SK-N-SH (cell line): ENCODE data around the gene MRRF. TPM values are rescaled to one million over a fixed set of nuclear protein-coding genes. Genes with fewer than 3 reads are reported as not detected.
A peak's percentile ranks its signal among the peaks of the same experiment; 100 is the strongest.

Source experiments
- CTCF ChIA-PET: fragments of 300-600, 350-600 bp; formaldehyde crosslinking; extraction: SDS; loops from one replicate; lab custom pipeline; 2021; lab: Yijun Ruan, JAX
- POLR2A ChIA-PET: fragments of 350-600 bp; sonication (Branson Sonifier 250); formaldehyde crosslinking; extraction: SDS; loops from one replicate; lab custom pipeline; 2020; ENCODE audit warnings: antibody characterized with exemption, inconsistent platforms; lab: Yijun Ruan, JAX
- DNase-seq: peaks from one replicate; pipeline ENCODE4 v3.0.0; 2012
- H2AFZ ChIP-seq: fragments of 200-600 bp; sonication (generic); 2 replicates; pipeline ENCODE4 v1.8.1; 2016; ENCODE audit warnings: antibody characterized with exemption, mild to moderate bottlenecking, low read depth
- H3F3A ChIP-seq: fragments of 200-600 bp; sonication (generic); replicated peaks from 2 replicates; pipeline ENCODE3; 2016; ENCODE audit warnings: antibody characterized with exemption, mild to moderate bottlenecking; ENCODE audit not compliant: insufficient read depth
- H3K27ac ChIP-seq, 2 experiments: fragments of 200-500 bp in 1 of 2; fragments of 200-600 bp in 1 of 2; sonication (Bioruptor generic) in 1 of 2; sonication (generic), shearing (Covaris generic) in 1 of 2; 2 replicates each; pipeline versions ENCODE4 v1.5.1 to v1.6.1; 2014 to 2016; ENCODE audit warnings: low read depth in 2 of 2, inconsistent platforms in 1 of 2, low read length in 1 of 2, mild to moderate bottlenecking in 1 of 2, mixed read lengths in 1 of 2
- H3K27me3 ChIP-seq: fragments of 200-600 bp; sonication (generic), shearing (Covaris generic); 2 replicates; pipeline ENCODE4 v1.6.1; 2016; ENCODE audit warnings: mixed run types; ENCODE audit not compliant: insufficient read depth
- H3K36me3 ChIP-seq, 2 experiments: fragments of 200-500 bp in 1 of 2; fragments of 200-600 bp in 1 of 2; sonication (Bioruptor generic) in 1 of 2; sonication (generic) in 1 of 2; replicated peaks in 1 of 2; 2 replicates each; pipeline versions ENCODE3 to v1.5.1; 2014 to 2016; ENCODE audit warnings: low read length in 1 of 2, mild to moderate bottlenecking in 1 of 2; ENCODE audit not compliant: insufficient read depth in 2 of 2, control insufficient read depth in 1 of 2
- H3K4me1 ChIP-seq, 2 experiments: fragments of 200-500 bp in 1 of 2; fragments of 200-600 bp in 1 of 2; sonication (Bioruptor generic) in 1 of 2; sonication (generic), shearing (Covaris generic) in 1 of 2; 2 replicates each; pipeline versions ENCODE4 v1.5.1 to v1.6.1; 2014 to 2016; ENCODE audit warnings: low read depth in 1 of 2, low read length in 1 of 2, mixed run types in 1 of 2; ENCODE audit not compliant: insufficient read depth in 2 of 2, control insufficient read depth in 1 of 2
- H3K4me2 ChIP-seq: fragments of 200-600 bp; sonication (generic), shearing (Covaris generic); 2 replicates; pipeline ENCODE4 v1.6.1; 2017; ENCODE audit warnings: mixed run types
- H3K4me3 ChIP-seq, 2 experiments: fragments of 200-500 bp in 1 of 2; fragments of 200-600 bp in 1 of 2; sonication (Bioruptor generic) in 1 of 2; sonication (generic), shearing (Covaris generic) in 1 of 2; 2 replicates each; pipeline versions ENCODE4 v1.5.1 to v1.8.1; 2014 to 2016; ENCODE audit warnings: low read depth in 2 of 2, inconsistent platforms in 1 of 2, low read length in 1 of 2, mild to moderate bottlenecking in 1 of 2, mixed read lengths in 1 of 2, moderate library complexity in 1 of 2
- H3K79me2 ChIP-seq: fragments of 200-600 bp; sonication (generic); 2 replicates; pipeline ENCODE4 v1.8.1; 2017; ENCODE audit warnings: mild to moderate bottlenecking; ENCODE audit not compliant: insufficient read depth
- H3K9ac ChIP-seq: fragments of 200-600 bp; sonication (generic); 2 replicates; pipeline ENCODE4 v1.6.1; 2017; ENCODE audit warnings: mixed run types
- H3K9me2 ChIP-seq: fragments of 200-600 bp; sonication (generic); 2 replicates; pipeline ENCODE4 v1.6.1; 2017; ENCODE audit warnings: mixed run types
- H3K9me3 ChIP-seq: fragments of 200-600 bp; sonication (generic); 2 replicates; pipeline ENCODE4 v1.6.1; 2017; ENCODE audit warnings: mixed run types, mild to moderate bottlenecking, moderate library complexity
- H4K20me1 ChIP-seq: fragments of 200-600 bp; sonication (generic); 2 replicates; pipeline ENCODE4 v1.6.1; 2017; ENCODE audit warnings: mild to moderate bottlenecking, mixed run types; ENCODE audit not compliant: insufficient read depth
- ELF1 ChIP-seq: IDR thresholded peaks from 2 replicates; pipeline ENCODE4 v1.4.0; 2012
- EP300 ChIP-seq, 2 experiments: IDR thresholded peaks; 2 replicates each; pipeline versions ENCODE4 v1.4.0 to v1.6.1; 2012; ENCODE audit warnings: borderline replicate concordance in 1 of 2, low read depth in 1 of 2, low read length in 1 of 2
- FOXJ3 ChIP-seq: sonication (generic); formaldehyde crosslinking; IDR thresholded peaks from 2 replicates; pipeline ENCODE4 v1.5.1; 2020; ENCODE audit warnings: mild to moderate bottlenecking, missing genetic modification reagents
- FOXM1 ChIP-seq: IDR thresholded peaks from 2 replicates; pipeline ENCODE4 v1.4.0; 2012; ENCODE audit warnings: low read depth, mild to moderate bottlenecking
- GABPA ChIP-seq: IDR thresholded peaks from 2 replicates; pipeline ENCODE4 v1.4.0; 2012; ENCODE audit warnings: low read depth, mild to moderate bottlenecking
- JUND ChIP-seq: IDR thresholded peaks from 2 replicates; pipeline ENCODE4 v1.4.0; 2012
- MEF2A ChIP-seq: IDR thresholded peaks from 2 replicates; pipeline ENCODE4 v1.4.0; 2012; ENCODE audit warnings: low read depth, borderline replicate concordance
- NFIC ChIP-seq: IDR thresholded peaks from 2 replicates; pipeline ENCODE4 v1.4.0; 2012; ENCODE audit warnings: borderline replicate concordance
- NRF1 ChIP-seq: IDR thresholded peaks from 2 replicates; pipeline ENCODE4 v1.6.1; 2012; ENCODE audit warnings: low read depth, mild to moderate bottlenecking, low read length
- POLR2AphosphoS5 ChIP-seq: IDR thresholded peaks from 2 replicates; pipeline ENCODE4 v1.6.1; 2012; ENCODE audit warnings: low read depth, low read length
- RAD21 ChIP-seq: IDR thresholded peaks from 2 replicates; pipeline ENCODE4 v1.6.1; 2012; ENCODE audit warnings: mild to moderate bottlenecking, low read length
- RCOR1 ChIP-seq: fragments of 150-350 bp; IDR thresholded peaks from 2 replicates; pipeline ENCODE4 v1.6.1; 2017; ENCODE audit warnings: antibody characterized with exemption, low read length
- RFX5 ChIP-seq: IDR thresholded peaks from 2 replicates; pipeline ENCODE4 v1.6.1; 2012; ENCODE audit warnings: mild to moderate bottlenecking, improper control_type of control experiment, low read length
- RXRA ChIP-seq: IDR thresholded peaks from 2 replicates; pipeline ENCODE4 v1.4.0; 2012; ENCODE audit warnings: low read depth, mild to moderate bottlenecking, borderline replicate concordance
- SIN3A ChIP-seq: IDR thresholded peaks from 2 replicates; pipeline ENCODE4 v1.6.1; 2012; ENCODE audit warnings: low read depth, mild to moderate bottlenecking, low read length, moderate library complexity, borderline replicate concordance
- TAF1 ChIP-seq: IDR thresholded peaks from 2 replicates; pipeline ENCODE4 v1.6.1; 2012; ENCODE audit warnings: low read depth, mild to moderate bottlenecking, low read length, moderate library complexity, borderline replicate concordance
- TCF12 ChIP-seq: IDR thresholded peaks from 2 replicates; pipeline ENCODE4 v1.4.0; 2012
- TEAD4 ChIP-seq: IDR thresholded peaks from 2 replicates; pipeline ENCODE4 v1.4.0; 2012; ENCODE audit warnings: mild to moderate bottlenecking, borderline replicate concordance; ENCODE audit not compliant: insufficient read depth
- YY1 ChIP-seq: IDR thresholded peaks from 2 replicates; pipeline ENCODE4 v1.4.0; 2012; ENCODE audit warnings: low read depth, mild to moderate bottlenecking
- WGBS: methylation state at CpG from one replicate; pipeline ENCODE4 v1.1.6; 2017; ENCODE audit warnings: low lambda C conversion rate; 5-methylcytosine and 5-hydroxymethylcytosine counted together
- polyA plus RNA-seq, 3 experiments: library from polyadenylated mRNA; depleted of rRNA; stranded (reverse); fragments of >200 nt; gene quantifications; 2 replicates each; pipeline ENCODE4 v1.2.3, GENCODE V29; 2012
- TF ChIP-seq, protein P1 (sequence below): fragments of 200-600 bp; sonication (generic); IDR thresholded peaks from 2 replicates; pipeline ENCODE4 v1.6.1; 2017; ENCODE audit warnings: antibody characterized with exemption, mild to moderate bottlenecking, moderate library complexity
- TF ChIP-seq, protein P2 (sequence below): fragments of 150-350 bp; IDR thresholded peaks from 2 replicates; pipeline ENCODE4 v1.6.1; 2016; ENCODE audit warnings: mild to moderate bottlenecking, low read depth, low read length
- TF ChIP-seq, protein P3 (sequence below): IDR thresholded peaks from 2 replicates; pipeline ENCODE4 v1.4.0; 2012; ENCODE audit warnings: low read depth, borderline replicate concordance
- TF ChIP-seq, protein P4 (sequence below): IDR thresholded peaks from 2 replicates; pipeline ENCODE4 v1.4.0; 2012; ENCODE audit warnings: low read depth, borderline replicate concordance
- TF ChIP-seq, protein P5 (sequence below): IDR thresholded peaks from 2 replicates; pipeline ENCODE4 v1.4.0; 2012; ENCODE audit warnings: low read depth
- TF ChIP-seq, protein P6 (sequence below): fragments of 150-350 bp; IDR thresholded peaks from 2 replicates; pipeline ENCODE4 v1.6.1; 2017; ENCODE audit warnings: antibody characterized with exemption, low read length, low read depth, borderline replicate concordance

Gene MRRF, protein sequence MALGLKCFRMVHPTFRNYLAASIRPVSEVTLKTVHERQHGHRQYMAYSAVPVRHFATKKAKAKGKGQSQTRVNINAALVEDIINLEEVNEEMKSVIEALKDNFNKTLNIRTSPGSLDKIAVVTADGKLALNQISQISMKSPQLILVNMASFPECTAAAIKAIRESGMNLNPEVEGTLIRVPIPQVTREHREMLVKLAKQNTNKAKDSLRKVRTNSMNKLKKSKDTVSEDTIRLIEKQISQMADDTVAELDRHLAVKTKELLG
- 35.1 and 50.6 TPM in 2 replicates for polyA plus RNA-seq (2012; rRNA removed)
- 38.8 and 39.2 TPM in 2 replicates for polyA plus RNA-seq (2012; cell fraction: cytosol; rRNA removed)
- 38.8 and 91.9 TPM in 2 replicates for polyA plus RNA-seq (2012; cell fraction: nucleus; rRNA removed)

DNA sequence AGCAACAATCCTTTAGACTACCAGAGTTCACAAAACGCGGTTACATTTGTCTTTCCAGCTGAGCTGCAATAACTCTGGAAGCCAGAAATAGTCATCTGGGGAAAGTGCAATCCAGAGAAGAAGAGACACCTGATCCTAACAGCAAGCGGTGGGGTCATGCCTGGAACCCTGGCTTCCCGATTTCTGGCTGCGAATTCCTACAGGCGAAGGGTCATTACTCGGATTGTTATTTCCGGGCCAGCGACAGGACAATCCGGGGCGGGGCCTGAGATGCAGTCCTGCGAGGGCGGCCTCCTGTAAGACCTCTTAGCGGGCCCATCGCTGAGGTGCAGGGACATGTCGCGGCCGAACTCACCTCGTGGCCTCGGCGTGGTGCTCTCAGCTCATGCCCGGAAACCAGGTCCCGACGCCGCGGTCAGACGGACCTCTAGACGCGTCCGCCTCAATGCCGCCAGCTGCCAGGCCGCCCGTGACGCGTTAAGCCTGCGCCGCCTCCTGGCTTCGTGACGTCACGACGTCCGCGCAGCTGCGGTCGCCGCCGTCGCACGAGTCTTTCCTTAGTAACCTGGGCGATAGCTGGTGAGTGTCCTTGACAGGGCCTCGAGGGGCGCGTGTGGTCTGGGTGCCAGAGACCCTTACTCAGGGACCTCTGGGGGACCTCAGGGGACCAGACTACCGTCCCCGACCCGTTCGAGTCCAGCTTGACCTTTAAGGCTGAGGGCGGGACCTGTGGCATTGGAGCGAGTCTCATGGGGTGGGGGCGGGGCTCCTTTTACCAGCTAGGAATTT, at the start of gene MRRF, which contains the start of gene RBM18:
Gene MRRF (plus strand): TSS at position 523 of the 789 bp plus-strand sequence. CDS start 6,010 bp downstream, outside the sequence.
Gene RBM18 (minus strand): TSS at position 481 of the 789 bp plus-strand sequence. CDS start 3,348 bp downstream, outside the sequence.
- WGBS, result 1% methylated on average over 48 of the region's 60 CpGs
- peak within 1 kb of the TSS; percentile 55 to 88 for H3K4me3 ChIP-seq
- H2AFZ ChIP-seq, result peak within 1 kb of the TSS; percentile 85; the same call in 1 of the 2 replicates
- peaks cover 11 to 18% of the 10 kb centered on the region in 2 experiments for H3K36me3 ChIP-seq
- POLR2A ChIA-PET, result interaction anchor here (0.9 to 1.2 kb wide), 2 partner anchors 9 to 60 kb away, joined by 3 to 4 read pairs; no protein-coding TSS in a partner anchor
- peak; percentile 91 for DNase-seq
- peak within 1 kb of the TSS; percentile 86 for H3K4me2 ChIP-seq
- peaks cover 12 to 13% of the 10 kb centered on the region in 2 experiments; a peak in 3 of 4 replicates for H3K4me1 ChIP-seq
- CTCF ChIA-PET, result interaction anchor here (0.6 to 3.1 kb wide), 8 partner anchors 16 to 578 kb away, joined by 3 to 12 read pairs (median 4); no protein-coding TSS in a partner anchor
- H3F3A ChIP-seq, result no peaks in the 10 kb centered on the region
- no peaks in the 10 kb centered on the region for H3K27me3 ChIP-seq
- H3K9ac ChIP-seq, result peak within 1 kb of the TSS; percentile 81
- no peaks in the 10 kb centered on the region for H3K9me3 ChIP-seq
- H3K79me2 ChIP-seq, result peaks cover 75% of the 10 kb centered on the region
- H4K20me1 ChIP-seq, result 0 out of 2 replicates have a peak, but pooled peaks cover 5% of the 10 kb centered on the region
- H3K27ac ChIP-seq, result peak within 1 kb of the TSS; percentile 78 to 96
- H3K9me2 ChIP-seq, result no peaks in the 10 kb centered on the region
- no peak for TF ChIP-seq EP300 (IDR thresholded peaks at IDR 0.05; ENCODE audit: borderline replicate concordance in 1 of 2, low read depth in 1 of 2, low read length in 1 of 2)
- TF ChIP-seq FOXJ3 (CRISPR knock-in tag), result peak; percentile 69
- TF ChIP-seq, protein P1, sequence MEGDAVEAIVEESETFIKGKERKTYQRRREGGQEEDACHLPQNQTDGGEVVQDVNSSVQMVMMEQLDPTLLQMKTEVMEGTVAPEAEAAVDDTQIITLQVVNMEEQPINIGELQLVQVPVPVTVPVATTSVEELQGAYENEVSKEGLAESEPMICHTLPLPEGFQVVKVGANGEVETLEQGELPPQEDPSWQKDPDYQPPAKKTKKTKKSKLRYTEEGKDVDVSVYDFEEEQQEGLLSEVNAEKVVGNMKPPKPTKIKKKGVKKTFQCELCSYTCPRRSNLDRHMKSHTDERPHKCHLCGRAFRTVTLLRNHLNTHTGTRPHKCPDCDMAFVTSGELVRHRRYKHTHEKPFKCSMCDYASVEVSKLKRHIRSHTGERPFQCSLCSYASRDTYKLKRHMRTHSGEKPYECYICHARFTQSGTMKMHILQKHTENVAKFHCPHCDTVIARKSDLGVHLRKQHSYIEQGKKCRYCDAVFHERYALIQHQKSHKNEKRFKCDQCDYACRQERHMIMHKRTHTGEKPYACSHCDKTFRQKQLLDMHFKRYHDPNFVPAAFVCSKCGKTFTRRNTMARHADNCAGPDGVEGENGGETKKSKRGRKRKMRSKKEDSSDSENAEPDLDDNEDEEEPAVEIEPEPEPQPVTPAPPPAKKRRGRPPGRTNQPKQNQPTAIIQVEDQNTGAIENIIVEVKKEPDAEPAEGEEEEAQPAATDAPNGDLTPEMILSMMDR, result no peak
- peak; percentile 48 for TF ChIP-seq ELF1
- TF ChIP-seq NFIC, result no peak
- peak; percentile 69 for TF ChIP-seq GABPA
- peak; percentile 61 for TF ChIP-seq NRF1
- TF ChIP-seq, protein P2, sequence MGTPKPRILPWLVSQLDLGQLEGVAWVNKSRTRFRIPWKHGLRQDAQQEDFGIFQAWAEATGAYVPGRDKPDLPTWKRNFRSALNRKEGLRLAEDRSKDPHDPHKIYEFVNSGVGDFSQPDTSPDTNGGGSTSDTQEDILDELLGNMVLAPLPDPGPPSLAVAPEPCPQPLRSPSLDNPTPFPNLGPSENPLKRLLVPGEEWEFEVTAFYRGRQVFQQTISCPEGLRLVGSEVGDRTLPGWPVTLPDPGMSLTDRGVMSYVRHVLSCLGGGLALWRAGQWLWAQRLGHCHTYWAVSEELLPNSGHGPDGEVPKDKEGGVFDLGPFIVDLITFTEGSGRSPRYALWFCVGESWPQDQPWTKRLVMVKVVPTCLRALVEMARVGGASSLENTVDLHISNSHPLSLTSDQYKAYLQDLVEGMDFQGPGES, result no peak
- TF ChIP-seq RAD21, result no peak
- TF ChIP-seq FOXM1, result no peak
- no peak for TF ChIP-seq JUND
- TF ChIP-seq RXRA, result no peak
- TF ChIP-seq, protein P3, sequence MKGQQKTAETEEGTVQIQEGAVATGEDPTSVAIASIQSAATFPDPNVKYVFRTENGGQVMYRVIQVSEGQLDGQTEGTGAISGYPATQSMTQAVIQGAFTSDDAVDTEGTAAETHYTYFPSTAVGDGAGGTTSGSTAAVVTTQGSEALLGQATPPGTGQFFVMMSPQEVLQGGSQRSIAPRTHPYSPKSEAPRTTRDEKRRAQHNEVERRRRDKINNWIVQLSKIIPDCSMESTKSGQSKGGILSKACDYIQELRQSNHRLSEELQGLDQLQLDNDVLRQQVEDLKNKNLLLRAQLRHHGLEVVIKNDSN, result no peak
- TF ChIP-seq, protein P4, sequence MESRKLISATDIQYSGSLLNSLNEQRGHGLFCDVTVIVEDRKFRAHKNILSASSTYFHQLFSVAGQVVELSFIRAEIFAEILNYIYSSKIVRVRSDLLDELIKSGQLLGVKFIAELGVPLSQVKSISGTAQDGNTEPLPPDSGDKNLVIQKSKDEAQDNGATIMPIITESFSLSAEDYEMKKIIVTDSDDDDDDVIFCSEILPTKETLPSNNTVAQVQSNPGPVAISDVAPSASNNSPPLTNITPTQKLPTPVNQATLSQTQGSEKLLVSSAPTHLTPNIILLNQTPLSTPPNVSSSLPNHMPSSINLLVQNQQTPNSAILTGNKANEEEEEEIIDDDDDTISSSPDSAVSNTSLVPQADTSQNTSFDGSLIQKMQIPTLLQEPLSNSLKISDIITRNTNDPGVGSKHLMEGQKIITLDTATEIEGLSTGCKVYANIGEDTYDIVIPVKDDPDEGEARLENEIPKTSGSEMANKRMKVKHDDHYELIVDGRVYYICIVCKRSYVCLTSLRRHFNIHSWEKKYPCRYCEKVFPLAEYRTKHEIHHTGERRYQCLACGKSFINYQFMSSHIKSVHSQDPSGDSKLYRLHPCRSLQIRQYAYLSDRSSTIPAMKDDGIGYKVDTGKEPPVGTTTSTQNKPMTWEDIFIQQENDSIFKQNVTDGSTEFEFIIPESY, result no peak
- no peak for TF ChIP-seq TEAD4
- TF ChIP-seq POLR2AphosphoS5, result peak; percentile 75
- no peak for TF ChIP-seq RCOR1
- TF ChIP-seq TCF12, result peak; percentile 27; the same call in 1 of the 2 replicates
- TF ChIP-seq, protein P5, sequence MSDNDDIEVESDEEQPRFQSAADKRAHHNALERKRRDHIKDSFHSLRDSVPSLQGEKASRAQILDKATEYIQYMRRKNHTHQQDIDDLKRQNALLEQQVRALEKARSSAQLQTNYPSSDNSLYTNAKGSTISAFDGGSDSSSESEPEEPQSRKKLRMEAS, result peak; percentile 91
- peak; percentile 32; the same call in 1 of the 2 replicates for TF ChIP-seq RFX5
- peak; percentile 49; the same call in 1 of the 2 replicates for TF ChIP-seq YY1
- peak; percentile 65 for TF ChIP-seq TAF1
- TF ChIP-seq MEF2A, result no peak
- TF ChIP-seq, protein P6, sequence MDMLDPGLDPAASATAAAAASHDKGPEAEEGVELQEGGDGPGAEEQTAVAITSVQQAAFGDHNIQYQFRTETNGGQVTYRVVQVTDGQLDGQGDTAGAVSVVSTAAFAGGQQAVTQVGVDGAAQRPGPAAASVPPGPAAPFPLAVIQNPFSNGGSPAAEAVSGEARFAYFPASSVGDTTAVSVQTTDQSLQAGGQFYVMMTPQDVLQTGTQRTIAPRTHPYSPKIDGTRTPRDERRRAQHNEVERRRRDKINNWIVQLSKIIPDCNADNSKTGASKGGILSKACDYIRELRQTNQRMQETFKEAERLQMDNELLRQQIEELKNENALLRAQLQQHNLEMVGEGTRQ, result no peak
- peak; percentile 70; the same call in 1 of the 2 replicates for TF ChIP-seq SIN3A
